GM18502 (cell line): ENCODE results near the gene CYTL1.
"Not testable (repeated sequence)": the region's sequence is repeated elsewhere in the genome, so short reads cannot be mapped to it uniquely, and the experiment has no call there.

ENCODE experiments used
- ATAC-seq: cut with Tn5 transposase; IDR thresholded peaks from one replicate; pipeline ENCODE4 v1.9.1; 2021; ENCODE audit warnings: mild to moderate bottlenecking; ENCODE audit not compliant: unreplicated experiment, poor library complexity

Gene CYTL1

DNA sequence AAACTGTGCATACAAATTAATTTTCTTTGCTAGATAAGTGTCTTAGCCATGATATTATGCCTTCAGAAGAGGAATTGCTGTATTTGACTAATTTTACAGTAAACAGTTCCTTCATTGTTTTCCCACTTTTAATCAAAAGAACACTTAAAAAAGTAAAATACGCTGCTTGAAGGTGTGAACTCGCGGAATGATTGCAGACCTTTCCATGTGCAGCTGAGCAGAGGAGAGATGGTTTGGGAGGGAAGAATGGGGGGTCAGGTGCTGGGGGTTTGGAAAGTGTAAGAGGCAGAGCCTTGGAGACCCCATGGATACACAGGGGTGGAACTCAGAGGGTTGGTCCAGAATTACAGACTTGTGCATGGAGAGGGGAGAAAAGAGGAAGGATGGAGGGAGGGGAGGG lies 15.3 kb downstream of the CYTL1 start:
- no peak for ATAC-seq

DNA sequence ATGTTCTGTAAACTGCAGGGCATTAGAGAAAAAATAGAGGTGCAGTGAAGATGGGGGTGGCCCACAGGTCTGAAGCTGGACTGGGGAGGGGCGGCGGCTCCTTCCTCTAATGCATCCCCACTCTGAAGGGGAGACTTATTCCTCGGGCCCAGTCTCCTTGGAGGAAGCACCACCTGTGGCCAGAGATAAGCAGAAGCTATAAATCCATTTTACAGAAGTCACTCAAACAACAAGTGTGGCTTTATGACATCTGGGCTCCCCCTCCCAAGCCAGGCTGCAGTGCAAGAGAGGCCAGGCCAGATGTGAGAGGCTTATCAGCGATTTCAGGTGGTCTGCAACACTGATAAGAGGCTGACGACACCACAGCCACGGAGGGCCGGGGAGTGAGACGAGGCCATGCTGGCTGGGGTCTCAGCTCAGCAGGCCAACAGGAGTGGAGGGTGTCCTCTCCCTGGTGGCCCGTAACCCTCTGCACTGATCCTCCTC lies 15.8 kb downstream of the CYTL1 start:
- ATAC-seq = no peak

DNA sequence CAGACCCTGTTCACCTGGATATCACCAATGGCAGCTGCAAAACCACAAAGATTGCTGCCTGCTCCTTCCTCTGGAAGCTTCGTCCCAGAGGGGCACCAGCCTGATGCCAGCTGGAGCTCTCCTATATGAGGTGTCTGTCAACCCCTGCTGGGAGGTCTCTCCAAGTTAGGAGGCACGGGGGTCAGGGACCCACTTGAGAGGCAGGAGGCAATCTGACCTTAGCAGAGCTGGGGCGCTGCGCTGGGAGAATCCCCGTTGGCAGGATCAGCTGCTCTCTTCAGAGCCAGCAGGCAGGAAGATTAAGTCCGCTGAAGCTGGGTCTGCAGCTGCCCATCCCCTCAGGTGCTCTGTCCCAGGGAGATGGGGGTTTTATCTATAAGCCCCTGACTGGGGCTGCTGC lies 17.6 kb downstream of the CYTL1 start:
- ATAC-seq = not testable (repeated sequence)

DNA sequence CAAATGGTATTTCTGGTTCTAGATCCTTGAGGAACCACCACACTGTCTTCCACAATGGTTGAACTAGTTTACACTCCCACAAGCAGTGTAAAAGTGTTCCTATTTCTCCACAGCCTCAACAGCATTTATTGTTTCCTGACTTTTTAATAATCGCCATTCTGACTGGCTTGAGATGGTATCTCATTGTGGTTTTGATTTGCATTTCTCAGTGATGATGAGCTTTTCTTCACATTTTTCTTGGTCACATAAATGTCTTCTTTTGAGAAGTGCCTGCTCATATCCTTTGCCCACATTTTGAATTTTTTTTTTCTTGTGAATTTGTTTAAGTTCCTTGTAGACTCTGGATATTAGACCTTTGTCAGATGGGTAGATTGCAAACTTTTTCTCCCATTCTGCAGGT lies 22.3 kb downstream of the CYTL1 start:
- not testable (repeated sequence) for ATAC-seq

DNA sequence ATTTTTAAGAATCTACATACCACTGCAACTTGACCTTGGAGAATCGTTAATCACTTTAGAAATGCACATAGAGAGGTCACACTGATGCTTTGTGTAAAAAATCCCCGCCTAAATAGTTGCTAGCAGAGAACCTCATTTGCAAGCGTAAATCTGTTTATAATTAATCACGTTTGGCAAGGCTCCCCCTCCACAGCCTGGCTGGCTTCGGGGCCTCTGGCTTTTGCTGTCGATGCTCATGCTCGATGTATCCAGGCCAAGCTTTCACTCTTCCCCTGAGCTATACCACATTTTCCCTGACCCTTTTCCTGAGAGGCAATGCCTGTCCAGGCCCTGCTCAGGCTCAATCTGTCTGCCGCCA lies 23.4 kb downstream of the CYTL1 start:
- no peak for ATAC-seq

DNA sequence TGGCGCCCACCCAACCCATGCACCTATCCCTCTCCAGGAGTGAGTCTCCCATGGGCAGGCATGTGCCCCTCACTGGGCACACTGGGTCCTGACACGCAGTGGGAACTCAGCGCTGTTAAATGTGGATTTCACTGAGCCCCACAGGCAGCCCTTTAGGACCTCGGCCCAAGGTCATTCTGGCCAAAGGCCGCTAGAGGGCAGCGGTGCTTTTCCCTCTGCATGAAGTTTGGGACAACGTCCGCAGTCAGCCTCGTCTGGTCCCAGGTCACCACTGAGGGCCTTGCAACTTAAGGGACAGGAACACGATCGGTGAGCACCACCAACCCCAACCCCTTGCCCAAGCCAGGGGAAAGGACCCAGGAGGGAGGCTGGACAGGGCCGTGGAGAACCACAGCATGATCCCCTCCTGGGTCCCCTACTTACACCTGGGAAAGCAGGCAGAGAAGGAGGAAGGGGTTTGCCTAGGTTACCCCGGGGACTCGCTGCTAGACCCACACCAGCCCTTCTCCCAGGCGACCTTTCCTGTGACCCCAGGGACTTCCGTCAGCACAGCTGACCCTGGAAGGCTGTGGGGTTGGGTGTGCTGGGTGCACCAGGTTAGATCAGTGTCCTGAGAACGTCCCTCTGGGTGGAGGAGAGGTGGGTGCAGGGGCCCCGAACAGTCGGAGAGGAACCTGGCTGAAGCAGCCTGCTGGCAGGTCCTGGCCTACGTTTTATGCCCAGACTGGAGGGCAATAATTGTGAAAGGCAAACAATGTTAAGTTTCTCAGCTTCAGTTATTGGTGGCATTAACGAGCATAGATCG lies 24.0 kb downstream of the CYTL1 start:
- ATAC-seq = no peak

DNA sequence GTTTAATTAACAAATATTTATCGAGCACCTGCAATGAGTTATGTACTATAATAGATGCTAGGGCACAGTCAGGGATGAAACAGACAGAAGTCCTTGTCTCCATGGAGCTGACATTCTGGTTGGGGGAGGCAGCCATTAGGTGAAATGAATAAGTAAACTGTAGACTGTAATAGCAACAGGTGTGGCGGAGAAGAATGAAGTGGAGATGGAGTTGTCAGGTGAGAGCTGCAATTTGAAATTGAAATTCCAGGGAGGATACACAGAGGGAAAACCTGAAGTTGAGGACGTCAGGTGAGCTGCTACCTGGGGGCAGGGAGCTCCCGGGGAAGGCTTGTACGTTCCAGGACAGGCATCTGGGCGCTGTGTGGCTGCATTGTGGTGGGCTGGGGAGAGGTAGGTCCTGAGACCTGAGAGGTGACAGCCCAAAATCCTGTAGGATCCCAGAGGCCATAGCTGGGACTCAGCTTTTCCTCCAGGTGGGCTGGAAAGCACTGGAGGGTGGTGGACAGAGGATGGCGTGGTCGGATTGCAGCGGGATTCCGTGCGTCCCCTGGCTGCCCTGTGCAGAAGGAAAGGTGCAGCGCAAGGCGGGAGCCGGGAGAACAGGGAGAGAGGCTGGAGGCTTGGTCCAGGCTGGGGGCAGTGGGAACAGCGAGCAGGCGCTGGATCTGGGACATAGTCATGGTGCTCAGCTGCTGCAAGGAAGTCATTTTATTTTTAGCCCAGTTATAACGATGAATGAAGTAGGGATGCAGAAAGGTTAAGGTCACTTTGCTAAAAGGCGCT lies 24.8 kb downstream of the CYTL1 start:
- ATAC-seq = no peak

DNA sequence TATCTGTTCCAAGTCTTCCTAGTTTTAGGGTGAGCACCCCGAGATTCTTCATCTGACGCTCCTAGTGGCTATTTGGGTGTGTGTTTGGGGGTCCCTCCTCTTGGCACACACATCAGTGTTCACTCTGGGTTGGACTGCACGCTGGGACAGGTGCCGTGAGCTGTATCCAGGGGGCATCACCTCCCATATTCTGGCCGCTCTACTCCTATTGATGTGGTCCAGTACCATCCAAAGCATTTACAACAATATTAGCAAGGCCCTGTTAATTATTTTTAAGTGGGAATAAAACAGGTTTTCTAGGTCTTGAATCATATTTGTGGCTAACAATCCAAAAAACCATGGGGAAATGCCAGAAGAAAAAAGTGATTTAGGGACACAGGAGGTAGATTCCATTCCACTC lies 26.4 kb downstream of the CYTL1 start:
- ATAC-seq = no peak

DNA sequence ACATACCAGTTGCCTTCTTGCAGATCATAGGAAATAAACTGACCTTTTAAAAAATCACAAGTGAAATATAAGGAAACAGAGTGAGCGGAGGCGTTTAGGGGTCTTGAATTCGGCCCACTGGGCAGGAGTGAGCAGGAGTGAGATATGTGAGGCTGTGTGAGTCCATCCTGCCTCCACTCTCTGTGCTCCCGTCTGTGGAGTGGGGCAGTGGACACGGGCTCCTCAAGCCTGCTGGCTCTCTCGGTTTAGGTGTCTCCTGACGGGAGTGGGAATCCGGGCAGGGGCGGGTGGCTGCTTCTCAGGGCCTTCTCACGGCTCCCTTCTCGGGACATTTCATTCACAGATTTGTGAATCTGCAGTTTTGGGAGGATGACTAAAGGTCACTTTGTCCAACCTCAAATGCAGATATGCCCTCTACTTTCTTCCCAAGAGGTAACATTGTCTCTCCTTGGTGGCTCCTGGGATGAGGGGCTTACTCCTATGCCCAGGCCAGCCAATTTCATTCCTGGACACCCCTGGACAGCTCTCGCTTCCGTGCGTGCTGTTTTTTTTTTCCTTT lies 27.6 kb downstream of the CYTL1 start:
- no peak for ATAC-seq

DNA sequence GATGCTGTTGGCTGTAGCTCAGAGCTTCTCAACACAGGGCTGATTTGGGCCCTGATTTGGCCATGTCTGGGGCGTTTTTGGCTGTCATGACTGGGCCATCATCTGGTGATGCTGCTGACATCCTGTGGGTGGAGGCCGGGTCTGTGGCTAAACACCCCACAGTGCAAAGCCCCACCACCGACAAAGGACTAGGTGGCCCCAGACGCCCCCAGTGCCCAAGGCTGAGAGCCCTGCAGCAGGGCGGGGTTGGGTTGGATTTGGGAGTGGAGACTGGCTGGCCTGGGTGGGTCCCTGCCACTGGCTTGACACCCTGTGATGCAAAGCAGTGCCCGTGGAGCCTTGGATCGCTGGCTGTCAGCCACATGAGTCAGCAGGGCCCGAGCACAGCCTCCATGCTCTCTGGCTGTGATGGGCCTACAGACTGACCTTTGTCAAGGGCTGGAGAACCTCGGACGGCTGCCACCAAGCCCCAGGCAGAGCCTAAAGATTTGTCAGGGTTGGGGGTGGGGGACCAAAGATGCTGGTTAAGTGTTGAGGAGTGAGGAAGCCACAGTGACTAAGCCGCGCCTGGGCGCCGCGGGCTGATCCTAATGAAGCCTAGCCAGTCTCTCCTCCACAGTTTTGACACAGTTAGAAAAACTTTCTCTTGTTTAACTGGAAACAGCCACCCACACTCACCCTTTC lies 28.3 kb downstream of the CYTL1 start:
- no peak for ATAC-seq

DNA sequence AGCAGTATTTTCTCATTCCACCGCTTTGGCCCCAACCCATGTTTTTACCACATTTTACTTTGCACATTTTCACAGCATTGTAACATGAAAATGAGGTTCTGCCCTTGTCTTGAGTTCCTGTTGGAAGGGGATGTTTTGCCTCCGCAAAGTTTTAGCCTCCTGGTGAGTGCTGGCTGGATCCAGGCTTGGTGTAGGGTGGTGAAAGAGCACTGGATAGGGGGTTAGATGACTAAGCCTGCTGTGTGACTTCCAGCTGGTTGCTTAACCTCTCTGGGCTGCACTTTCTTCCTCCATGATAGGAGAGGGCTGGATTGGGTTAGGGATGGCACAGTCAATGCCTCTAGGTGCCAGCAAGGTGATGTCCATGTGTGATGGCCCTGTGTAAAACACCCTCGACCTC lies 28.9 kb downstream of the CYTL1 start:
- no peak for ATAC-seq

DNA sequence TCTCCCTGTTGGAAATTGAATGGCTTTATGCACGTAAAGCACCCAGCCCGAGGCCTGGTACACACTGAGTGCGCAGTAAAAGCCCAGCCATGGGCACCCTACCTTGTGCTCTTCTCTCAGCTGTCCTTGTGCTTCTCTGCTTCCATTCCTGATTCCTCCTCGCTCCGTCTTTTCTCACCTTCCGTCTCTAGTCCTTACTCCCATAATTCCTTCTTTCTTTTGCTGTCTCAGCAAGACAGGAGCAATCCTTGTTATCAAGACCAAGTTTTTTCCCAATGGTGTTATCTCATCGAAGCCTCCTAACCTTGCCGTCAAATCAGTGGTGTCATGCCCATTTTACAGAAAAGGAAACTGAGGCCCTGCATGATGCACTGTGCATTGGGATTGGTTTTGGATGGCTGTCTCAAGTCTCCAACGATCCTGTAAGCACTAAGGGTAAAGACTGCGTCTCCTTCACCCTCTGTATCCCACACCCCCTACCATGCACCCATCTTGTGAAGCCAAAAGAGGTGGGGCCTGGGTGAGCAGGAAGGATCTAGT lies 30.1 kb downstream of the CYTL1 start:
- ATAC-seq = no peak

DNA sequence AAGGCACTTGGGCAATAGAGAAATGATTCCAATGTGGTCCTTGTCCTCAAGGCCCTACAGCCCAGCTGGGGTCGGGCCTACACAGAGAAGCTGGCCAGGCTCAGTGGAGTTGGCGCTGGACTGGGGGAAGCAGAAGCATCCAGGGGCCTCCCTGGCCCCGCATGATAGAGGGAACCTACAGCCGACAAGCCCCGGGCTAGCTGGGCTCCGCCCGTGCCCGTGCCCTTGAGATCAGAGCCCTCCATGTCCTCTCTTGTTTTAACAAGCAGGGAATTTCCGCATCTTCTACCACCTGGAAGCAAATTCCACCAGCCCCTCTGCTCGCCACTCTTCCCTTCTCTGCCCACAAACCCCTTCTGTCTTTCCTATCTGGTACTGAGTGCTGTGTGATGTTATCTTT lies 31.6 kb downstream of the CYTL1 start:
- no peak for ATAC-seq

DNA sequence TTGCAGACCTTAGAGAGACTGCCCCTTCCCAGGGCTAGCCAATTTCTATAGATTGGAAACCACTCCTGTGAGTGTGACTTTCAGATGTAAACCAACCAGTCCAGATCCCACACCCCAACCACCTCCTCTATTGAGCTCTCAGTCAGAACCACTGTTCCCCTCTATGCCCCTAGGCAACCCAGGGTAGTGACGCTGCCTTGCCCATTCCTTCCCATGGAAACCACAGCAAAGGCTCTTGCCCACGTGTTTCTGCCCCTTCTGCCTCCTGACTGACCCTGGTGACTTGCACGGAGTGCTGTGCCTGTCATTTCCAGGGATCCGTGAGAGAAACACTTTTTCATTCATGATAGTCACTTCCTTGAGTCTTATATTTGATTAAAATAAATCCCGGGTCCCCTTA lies 32.4 kb downstream of the CYTL1 start:
- ATAC-seq = no peak

DNA sequence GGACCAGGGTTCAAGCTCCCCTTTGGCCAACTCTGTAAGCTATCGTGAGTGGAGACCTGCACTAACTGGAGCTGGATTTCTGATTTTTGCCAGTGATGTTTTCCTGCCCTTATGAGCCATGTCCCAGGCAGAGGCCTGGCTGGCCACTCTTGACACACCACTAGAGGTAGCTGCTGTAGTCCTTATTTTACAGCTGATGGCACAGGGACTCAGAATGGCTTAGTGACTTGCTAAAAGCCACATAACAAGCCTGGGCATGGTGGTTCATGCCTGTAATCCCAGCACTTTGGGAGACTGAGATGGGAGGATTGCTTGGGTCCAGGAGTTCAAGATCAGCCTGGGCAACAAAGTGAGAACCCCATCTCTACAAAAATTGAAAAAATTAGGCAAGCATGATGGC lies 33.4 kb downstream of the CYTL1 start:
- ATAC-seq = no peak

DNA sequence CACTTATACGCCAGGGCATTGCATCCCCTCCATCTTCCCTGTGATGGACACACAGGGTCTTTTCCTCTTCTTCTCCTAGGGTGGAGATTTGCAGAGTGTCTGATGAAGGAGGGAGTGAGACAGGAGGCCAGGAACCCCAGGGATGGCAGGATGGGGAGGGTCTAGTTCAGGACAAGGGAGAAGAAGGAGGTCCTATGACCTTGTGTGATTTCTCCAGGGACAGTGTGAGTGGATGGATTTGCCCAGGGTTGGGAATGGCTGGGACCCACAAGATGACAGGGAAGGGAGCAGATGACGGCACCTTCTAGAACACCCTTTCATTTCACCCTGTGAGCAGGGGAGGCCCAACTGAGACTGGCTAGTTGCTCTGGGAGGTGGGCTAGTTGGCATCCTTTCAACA lies 34.2 kb downstream of the CYTL1 start:
- ATAC-seq = no peak

DNA sequence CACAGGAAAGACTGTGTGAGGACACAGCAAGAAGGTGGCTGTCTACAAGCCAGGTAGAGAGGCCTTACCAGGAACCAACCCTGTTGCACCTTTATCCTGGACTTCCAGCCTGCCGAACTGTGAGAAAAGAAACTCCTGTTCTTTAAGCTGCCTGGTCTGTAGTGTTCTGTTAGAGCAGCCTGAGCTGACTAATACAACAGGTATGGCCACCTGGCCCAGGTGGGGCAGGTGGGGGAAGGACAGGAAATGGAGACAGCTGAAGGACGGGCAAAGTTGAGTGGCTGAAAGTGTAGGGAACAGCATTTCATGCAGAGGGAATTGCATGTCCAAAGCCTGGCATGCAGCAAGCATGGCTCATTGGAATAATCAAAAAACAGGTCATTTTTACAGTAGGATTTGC lies 35.1 kb downstream of the CYTL1 start:
- ATAC-seq = no peak

DNA sequence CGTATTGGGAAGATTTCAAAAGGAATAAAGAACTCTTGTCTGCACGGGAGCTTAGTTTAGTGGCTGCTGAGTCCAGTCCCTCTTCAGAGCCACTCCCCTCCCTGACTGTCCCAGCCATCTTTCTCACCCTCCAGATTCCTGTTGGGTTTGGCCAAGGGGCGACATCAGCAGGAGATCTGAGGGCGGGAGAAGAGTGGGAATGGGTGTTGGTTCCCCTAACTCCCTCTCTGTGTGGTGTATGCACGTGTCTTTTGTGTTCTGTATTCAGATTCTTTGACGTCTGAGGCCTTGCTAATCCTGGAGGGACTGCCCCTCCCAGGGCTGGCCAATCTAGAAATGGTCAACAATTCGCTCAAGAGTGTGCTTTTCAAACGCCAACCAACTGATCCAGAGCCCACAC lies 37.4 kb downstream of the CYTL1 start:
- ATAC-seq = no peak

DNA sequence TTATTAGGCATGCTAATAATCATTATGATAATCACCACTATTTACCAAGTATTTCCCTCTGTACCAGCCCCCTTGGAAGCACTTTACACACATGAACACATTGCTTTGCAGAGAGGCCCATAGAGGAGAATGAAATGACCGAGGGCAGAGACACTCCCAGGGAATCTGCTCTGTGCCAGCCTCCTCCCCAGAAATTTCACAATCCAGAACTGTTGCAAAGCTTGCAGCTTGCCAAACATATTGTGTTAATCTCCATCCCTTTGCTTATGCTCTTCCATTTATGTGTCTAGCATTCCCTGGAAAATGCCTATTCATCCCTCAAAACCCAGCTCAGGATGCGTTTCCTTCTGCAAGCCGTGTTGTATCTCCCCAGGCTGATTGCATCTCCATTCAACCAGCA lies 37.8 kb downstream of the CYTL1 start:
- ATAC-seq = no peak

DNA sequence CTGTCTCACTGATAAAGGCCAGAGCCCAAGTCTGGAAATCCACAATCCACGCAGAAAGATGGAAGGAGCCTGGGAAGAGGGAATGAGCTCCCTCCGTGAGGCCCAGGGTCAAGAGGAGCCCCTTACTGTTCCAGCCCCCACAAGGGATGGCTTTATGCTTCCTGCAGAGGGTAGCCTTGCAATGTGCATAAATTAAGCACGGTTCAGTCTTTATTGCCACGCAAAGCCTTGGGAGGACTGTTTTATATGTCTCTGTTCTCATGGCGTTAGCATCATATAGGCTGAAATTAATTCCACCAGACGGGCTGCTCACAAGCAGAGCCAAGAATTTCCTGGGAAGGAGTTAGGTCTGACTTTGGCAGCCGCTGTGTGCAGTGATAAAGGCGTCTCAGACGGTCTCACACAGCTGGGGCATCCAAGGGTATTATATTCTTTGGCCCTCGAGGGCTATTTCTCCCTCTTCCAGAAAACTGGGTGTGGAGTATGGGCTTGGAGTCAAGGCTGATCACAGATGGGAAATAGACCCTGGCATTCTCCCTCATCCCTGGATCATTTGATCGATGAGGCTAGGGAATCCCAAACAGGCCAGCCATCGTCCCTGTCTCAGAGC lies 38.5 kb downstream of the CYTL1 start:
- ATAC-seq = no peak
